ENCODE measurements around the gene TINCR.

The TINCR gene

DNA sequence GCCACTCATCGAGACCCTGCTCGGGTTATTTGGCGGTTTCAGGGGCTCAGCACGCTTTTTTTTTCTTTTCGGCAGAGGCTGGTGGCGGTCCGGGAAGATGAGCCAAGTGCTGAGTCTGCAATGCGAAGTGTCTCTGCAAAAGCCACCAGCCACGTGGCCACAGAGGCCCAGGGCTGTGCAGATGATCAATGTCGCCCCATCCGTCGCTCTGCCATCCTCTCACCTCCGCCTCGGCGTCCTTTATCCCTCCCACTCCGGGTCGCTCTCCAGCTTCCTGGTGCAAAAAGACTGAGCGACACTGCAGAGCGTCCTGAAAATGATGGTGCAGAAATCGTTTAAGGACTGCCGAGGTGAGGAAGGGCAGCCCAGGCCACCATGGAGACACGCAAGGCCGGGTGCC is 55.0 kb downstream of the TINCR start:
- TF ChIP-seq CTCF (conservative IDR thresholded peaks at IDR 0.05): no peak
- no peak for TF ChIP-seq ZFX (IDR thresholded peaks at IDR 0.05)
- H3K27ac ChIP-seq: no peak overlapping the region
